HFF-Myc (cell line): ENCODE data around the gene S100A16.

Source experiments
- DNase-seq: peaks from one replicate; pipeline ENCODE4 v3.0.0-alpha.2; 2011; ENCODE audit warnings: low read depth; ENCODE audit errors: extremely low read depth
- H3K4me3 ChIP-seq: replicated peaks from 2 replicates; pipeline ENCODE4 v1.5.1; 2011; ENCODE audit warnings: low read depth, mild to moderate bottlenecking, control low read depth, low read length
- TF ChIP-seq, protein P1 (sequence below): IDR thresholded peaks from 2 replicates; pipeline ENCODE4 v1.5.1; 2012; ENCODE audit warnings: mild to moderate bottlenecking, low read depth, low read length, control low read depth; ENCODE audit errors: missing control alignments

S100A16 gene, protein sequence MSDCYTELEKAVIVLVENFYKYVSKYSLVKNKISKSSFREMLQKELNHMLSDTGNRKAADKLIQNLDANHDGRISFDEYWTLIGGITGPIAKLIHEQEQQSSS

DNA sequence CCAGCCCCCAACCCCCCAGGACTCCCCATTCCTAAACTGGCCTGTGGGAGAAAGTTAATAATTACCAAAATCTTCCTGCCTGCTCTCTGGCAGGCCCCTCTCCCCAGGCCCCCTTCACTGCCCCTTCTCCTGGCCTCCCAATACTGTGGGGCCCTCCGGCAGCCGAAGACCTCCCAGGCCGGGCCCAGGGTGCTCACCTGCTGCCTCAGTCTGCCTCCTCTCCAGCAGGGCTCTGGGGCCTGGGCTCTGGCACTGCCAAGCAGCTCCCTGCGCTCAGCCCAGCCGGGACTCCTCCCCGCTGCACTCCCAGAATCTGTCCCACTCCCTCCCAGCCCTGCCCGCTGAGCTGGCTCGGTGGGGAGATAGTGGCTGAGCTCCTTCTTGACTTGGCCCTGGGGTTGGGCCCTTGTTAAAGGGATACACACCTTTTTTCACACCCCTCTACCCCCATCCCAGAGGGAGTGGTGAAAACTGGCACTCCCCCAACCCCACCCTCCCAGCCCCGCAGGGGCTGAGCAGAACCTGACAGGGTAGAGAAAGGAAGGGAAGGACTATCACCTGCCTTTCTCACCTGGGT, at the start of gene S100A16:
Gene S100A16 (minus strand): TSS at position 383 of the 577 bp plus-strand sequence. CDS start 4,986 bp downstream, outside the sequence.
- no peak for DNase-seq
- H3K4me3 ChIP-seq, result peak within 1 kb of the TSS; percentile 90
- TF ChIP-seq, protein P1, sequence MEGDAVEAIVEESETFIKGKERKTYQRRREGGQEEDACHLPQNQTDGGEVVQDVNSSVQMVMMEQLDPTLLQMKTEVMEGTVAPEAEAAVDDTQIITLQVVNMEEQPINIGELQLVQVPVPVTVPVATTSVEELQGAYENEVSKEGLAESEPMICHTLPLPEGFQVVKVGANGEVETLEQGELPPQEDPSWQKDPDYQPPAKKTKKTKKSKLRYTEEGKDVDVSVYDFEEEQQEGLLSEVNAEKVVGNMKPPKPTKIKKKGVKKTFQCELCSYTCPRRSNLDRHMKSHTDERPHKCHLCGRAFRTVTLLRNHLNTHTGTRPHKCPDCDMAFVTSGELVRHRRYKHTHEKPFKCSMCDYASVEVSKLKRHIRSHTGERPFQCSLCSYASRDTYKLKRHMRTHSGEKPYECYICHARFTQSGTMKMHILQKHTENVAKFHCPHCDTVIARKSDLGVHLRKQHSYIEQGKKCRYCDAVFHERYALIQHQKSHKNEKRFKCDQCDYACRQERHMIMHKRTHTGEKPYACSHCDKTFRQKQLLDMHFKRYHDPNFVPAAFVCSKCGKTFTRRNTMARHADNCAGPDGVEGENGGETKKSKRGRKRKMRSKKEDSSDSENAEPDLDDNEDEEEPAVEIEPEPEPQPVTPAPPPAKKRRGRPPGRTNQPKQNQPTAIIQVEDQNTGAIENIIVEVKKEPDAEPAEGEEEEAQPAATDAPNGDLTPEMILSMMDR, result no peak

DNA sequence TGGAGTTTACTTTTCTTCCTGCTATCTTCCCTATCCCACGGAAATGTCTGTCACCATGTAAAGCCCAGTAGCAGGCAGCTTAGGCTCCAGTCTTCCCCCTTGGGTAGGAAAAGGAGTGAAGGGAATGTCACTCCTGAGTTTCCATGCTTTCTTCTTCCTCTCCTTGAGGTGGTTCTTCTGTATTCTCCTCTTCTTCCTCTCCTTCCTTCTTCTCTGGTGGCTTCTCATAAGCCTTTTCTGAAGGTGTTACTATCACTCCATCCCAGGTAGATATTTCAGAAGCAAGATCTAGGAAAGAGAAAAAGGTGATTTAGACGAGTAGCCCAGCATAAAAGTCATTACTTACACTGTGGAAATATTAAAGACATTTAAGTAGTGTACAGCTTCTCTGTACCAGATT, 49.3 kb upstream of the S100A16 start:
- no peak for DNase-seq
- TF ChIP-seq, protein P1, result no peak
- no peak overlapping the region for H3K4me3 ChIP-seq

DNA sequence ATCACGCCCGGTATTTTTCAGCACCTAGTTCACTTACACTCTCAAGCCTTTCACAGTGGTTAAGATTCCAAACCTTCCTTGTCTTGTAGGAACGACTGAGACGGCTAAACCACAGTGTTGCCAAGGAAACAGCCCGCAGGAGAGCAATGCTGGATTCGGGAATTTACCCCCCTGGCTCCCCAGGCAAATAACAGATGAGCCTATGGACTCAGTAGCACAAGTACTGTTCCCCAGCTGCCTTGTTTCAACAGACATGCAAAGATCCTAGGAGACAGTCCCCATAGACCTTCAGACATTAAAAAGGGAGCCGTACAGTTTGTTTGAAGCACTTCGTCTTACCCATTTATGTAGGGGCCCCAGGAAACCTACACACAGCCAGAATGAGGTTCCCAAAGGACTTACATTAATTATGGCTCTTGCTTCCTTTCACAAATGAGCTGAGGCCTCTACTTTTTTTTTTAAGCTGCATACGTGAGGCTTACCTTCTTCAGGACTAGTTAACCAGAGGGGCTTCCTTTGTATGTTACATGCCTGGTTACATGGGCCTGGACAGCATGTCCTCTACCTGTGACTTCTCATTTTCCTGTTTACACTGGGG, 48.3 kb upstream of the S100A16 start:
- no peak for DNase-seq
- TF ChIP-seq, protein P1, result no peak
- no peak overlapping the region for H3K4me3 ChIP-seq

DNA sequence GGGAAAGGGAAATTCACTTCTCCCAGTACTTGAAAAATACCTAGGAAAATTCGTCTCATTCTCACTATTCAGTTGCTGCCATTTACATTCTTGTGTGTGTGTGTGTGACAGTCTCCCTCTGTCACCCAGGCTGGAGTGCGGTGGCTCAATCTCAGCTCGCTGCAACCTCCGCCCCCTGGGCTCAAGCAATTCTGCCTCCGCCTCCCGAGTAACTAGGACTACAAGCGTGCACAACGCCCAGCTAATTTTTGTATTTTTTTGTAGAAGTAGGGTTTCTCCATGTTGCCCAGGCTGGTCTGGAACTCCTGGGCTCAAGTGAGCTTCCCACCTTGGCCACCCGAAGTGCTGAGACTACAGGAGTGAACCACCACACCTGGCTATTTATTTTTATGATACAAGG, 46.7 kb upstream of the S100A16 start:
- H3K4me3 ChIP-seq, result peak overlapping the region; percentile 65
- TF ChIP-seq, protein P1, result no peak
- DNase-seq, result no peak

DNA sequence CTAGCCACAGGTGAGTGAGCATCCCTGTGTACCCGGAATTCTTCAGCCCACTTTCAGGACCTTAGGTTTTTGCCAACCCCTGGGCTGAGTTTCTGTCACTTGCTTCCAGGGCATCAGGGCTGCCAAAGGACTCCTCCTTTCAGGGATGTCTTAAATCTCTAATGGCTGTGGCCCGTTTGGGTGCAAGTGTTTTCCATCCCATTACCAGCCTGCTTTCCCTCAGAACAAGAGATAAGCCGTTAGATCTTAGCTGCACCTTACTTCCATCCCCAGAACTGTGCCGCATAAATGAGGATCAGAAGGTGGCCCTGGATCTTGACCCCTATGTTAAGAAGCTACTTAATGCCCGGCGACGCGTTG, 46.2 kb upstream of the S100A16 start:
- DNase-seq, result no peak
- H3K4me3 ChIP-seq, result peak overlapping the region; percentile 65
- TF ChIP-seq, protein P1, result no peak

DNA sequence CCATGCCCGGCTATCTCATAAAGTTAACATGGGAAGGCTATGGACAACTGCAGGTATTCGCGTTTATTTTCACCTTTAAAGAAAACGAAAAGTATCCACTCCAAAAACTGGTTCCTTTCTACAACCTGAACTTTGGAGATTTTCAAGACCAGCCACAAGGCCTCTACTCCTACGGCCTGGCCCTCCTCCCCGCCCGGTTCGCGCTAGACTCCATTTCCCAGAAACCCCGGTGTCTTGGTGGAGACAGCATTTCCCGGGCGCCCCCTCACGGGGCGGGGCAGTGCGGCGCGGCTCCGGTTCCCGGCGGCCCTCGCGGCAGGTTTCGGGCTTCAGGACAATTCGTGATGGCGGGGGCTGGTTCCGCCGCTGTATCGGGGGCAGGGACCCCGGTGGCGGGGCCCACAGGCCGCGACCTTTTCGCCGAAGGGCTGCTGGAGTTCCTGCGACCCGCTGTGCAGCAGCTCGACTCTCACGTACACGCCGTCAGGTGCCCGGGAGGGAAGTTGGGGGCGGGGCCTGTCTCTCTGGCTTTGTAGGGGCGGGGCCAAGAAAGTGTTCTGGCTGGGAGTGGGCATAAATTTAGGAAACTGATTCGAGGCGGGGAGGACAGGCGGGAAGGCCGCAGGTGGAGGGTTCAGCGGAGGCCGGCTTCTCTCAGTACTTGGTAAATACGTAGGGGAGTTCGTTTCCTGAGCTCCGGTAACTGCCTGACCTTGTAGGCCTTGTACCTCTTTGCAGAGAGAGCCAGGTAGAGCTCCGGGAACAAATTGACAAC, 45.6 kb upstream of the S100A16 start, which contains the start of gene SNAPIN:
Gene SNAPIN (plus strand): TSS at position 304 of the 775 bp plus-strand sequence. CDS start 41 bp downstream, at position 345.
- DNase-seq, result peak; percentile 36
- H3K4me3 ChIP-seq, result peak within 1 kb of the TSS; percentile 65
- TF ChIP-seq, protein P1, result no peak
